SK-N-SH (cell line): Measurements from ENCODE around the gene FAM240B. TPM values are rescaled to one million over a fixed set of nuclear protein-coding genes. Genes with fewer than 3 reads are reported as not detected.

Source experiments
- CTCF ChIA-PET: fragments of 300-600, 350-600 bp; formaldehyde crosslinking; extraction: SDS; loops from one replicate; lab custom pipeline; 2021; lab: Yijun Ruan, JAX
- POLR2A ChIA-PET: fragments of 350-600 bp; sonication (Branson Sonifier 250); formaldehyde crosslinking; extraction: SDS; loops from one replicate; lab custom pipeline; 2020; ENCODE audit warnings: antibody characterized with exemption, inconsistent platforms; lab: Yijun Ruan, JAX
- DNase-seq: peaks from one replicate; pipeline ENCODE4 v3.0.0; 2012
- H2AFZ ChIP-seq: fragments of 200-600 bp; sonication (generic); 2 replicates; pipeline ENCODE4 v1.8.1; 2016; ENCODE audit warnings: antibody characterized with exemption, mild to moderate bottlenecking, low read depth
- H3F3A ChIP-seq: fragments of 200-600 bp; sonication (generic); replicated peaks from 2 replicates; pipeline ENCODE3; 2016; ENCODE audit warnings: antibody characterized with exemption, mild to moderate bottlenecking; ENCODE audit not compliant: insufficient read depth
- H3K27ac ChIP-seq, 2 experiments: fragments of 200-500 bp in 1 of 2; fragments of 200-600 bp in 1 of 2; sonication (Bioruptor generic) in 1 of 2; sonication (generic), shearing (Covaris generic) in 1 of 2; 2 replicates each; pipeline versions ENCODE4 v1.5.1 to v1.6.1; 2014 to 2016; ENCODE audit warnings: low read depth in 2 of 2, inconsistent platforms in 1 of 2, low read length in 1 of 2, mild to moderate bottlenecking in 1 of 2, mixed read lengths in 1 of 2
- H3K27me3 ChIP-seq: fragments of 200-600 bp; sonication (generic), shearing (Covaris generic); 2 replicates; pipeline ENCODE4 v1.6.1; 2016; ENCODE audit warnings: mixed run types; ENCODE audit not compliant: insufficient read depth
- H3K36me3 ChIP-seq, 2 experiments: fragments of 200-500 bp in 1 of 2; fragments of 200-600 bp in 1 of 2; sonication (Bioruptor generic) in 1 of 2; sonication (generic) in 1 of 2; replicated peaks in 1 of 2; 2 replicates each; pipeline versions ENCODE3 to v1.5.1; 2014 to 2016; ENCODE audit warnings: low read length in 1 of 2, mild to moderate bottlenecking in 1 of 2; ENCODE audit not compliant: insufficient read depth in 2 of 2, control insufficient read depth in 1 of 2
- H3K4me1 ChIP-seq, 2 experiments: fragments of 200-500 bp in 1 of 2; fragments of 200-600 bp in 1 of 2; sonication (Bioruptor generic) in 1 of 2; sonication (generic), shearing (Covaris generic) in 1 of 2; 2 replicates each; pipeline versions ENCODE4 v1.5.1 to v1.6.1; 2014 to 2016; ENCODE audit warnings: low read depth in 1 of 2, low read length in 1 of 2, mixed run types in 1 of 2; ENCODE audit not compliant: insufficient read depth in 2 of 2, control insufficient read depth in 1 of 2
- H3K4me2 ChIP-seq: fragments of 200-600 bp; sonication (generic), shearing (Covaris generic); 2 replicates; pipeline ENCODE4 v1.6.1; 2017; ENCODE audit warnings: mixed run types
- H3K4me3 ChIP-seq, 2 experiments: fragments of 200-500 bp in 1 of 2; fragments of 200-600 bp in 1 of 2; sonication (Bioruptor generic) in 1 of 2; sonication (generic), shearing (Covaris generic) in 1 of 2; 2 replicates each; pipeline versions ENCODE4 v1.5.1 to v1.8.1; 2014 to 2016; ENCODE audit warnings: low read depth in 2 of 2, inconsistent platforms in 1 of 2, low read length in 1 of 2, mild to moderate bottlenecking in 1 of 2, mixed read lengths in 1 of 2, moderate library complexity in 1 of 2
- H3K79me2 ChIP-seq: fragments of 200-600 bp; sonication (generic); 2 replicates; pipeline ENCODE4 v1.8.1; 2017; ENCODE audit warnings: mild to moderate bottlenecking; ENCODE audit not compliant: insufficient read depth
- H3K9ac ChIP-seq: fragments of 200-600 bp; sonication (generic); 2 replicates; pipeline ENCODE4 v1.6.1; 2017; ENCODE audit warnings: mixed run types
- H3K9me2 ChIP-seq: fragments of 200-600 bp; sonication (generic); 2 replicates; pipeline ENCODE4 v1.6.1; 2017; ENCODE audit warnings: mixed run types
- H3K9me3 ChIP-seq: fragments of 200-600 bp; sonication (generic); 2 replicates; pipeline ENCODE4 v1.6.1; 2017; ENCODE audit warnings: mixed run types, mild to moderate bottlenecking, moderate library complexity
- H4K20me1 ChIP-seq: fragments of 200-600 bp; sonication (generic); 2 replicates; pipeline ENCODE4 v1.6.1; 2017; ENCODE audit warnings: mild to moderate bottlenecking, mixed run types; ENCODE audit not compliant: insufficient read depth
- CHD2 ChIP-seq: fragments of 150-350 bp; IDR thresholded peaks from 2 replicates; pipeline ENCODE4 v1.6.1; 2018; ENCODE audit warnings: low read length; ENCODE audit not compliant: partially characterized antibody
- ELF1 ChIP-seq: IDR thresholded peaks from 2 replicates; pipeline ENCODE4 v1.4.0; 2012
- EP300 ChIP-seq, 2 experiments: IDR thresholded peaks; 2 replicates each; pipeline versions ENCODE4 v1.4.0 to v1.6.1; 2012; ENCODE audit warnings: borderline replicate concordance in 1 of 2, low read depth in 1 of 2, low read length in 1 of 2
- FOSL2 ChIP-seq: IDR thresholded peaks from 2 replicates; pipeline ENCODE4 v1.4.0; 2012; ENCODE audit warnings: low read depth, mild to moderate bottlenecking, moderate library complexity, borderline replicate concordance
- FOXJ3 ChIP-seq: sonication (generic); formaldehyde crosslinking; IDR thresholded peaks from 2 replicates; pipeline ENCODE4 v1.5.1; 2020; ENCODE audit warnings: mild to moderate bottlenecking, missing genetic modification reagents
- GATA2 ChIP-seq: sonication (generic); formaldehyde crosslinking; IDR thresholded peaks from 2 replicates; pipeline ENCODE4 v1.5.0; 2020; ENCODE audit warnings: mild to moderate bottlenecking, missing genetic modification reagents
- MAX ChIP-seq: IDR thresholded peaks from 2 replicates; pipeline ENCODE4 v1.4.0; 2012; ENCODE audit warnings: low read depth
- MXI1 ChIP-seq: IDR thresholded peaks from 2 replicates; pipeline ENCODE4 v1.6.1; 2012; ENCODE audit warnings: mild to moderate bottlenecking, low read depth, low read length, improper control_type of control experiment
- POLR2AphosphoS5 ChIP-seq: IDR thresholded peaks from 2 replicates; pipeline ENCODE4 v1.6.1; 2012; ENCODE audit warnings: low read depth, low read length
- RAD21 ChIP-seq: IDR thresholded peaks from 2 replicates; pipeline ENCODE4 v1.6.1; 2012; ENCODE audit warnings: mild to moderate bottlenecking, low read length
- RCOR1 ChIP-seq: fragments of 150-350 bp; IDR thresholded peaks from 2 replicates; pipeline ENCODE4 v1.6.1; 2017; ENCODE audit warnings: antibody characterized with exemption, low read length
- RFX5 ChIP-seq: IDR thresholded peaks from 2 replicates; pipeline ENCODE4 v1.6.1; 2012; ENCODE audit warnings: mild to moderate bottlenecking, improper control_type of control experiment, low read length
- SMC3 ChIP-seq: IDR thresholded peaks from 2 replicates; pipeline ENCODE4 v1.6.1; 2012; ENCODE audit warnings: low read depth, low read length, improper control_type of control experiment
- TCF12 ChIP-seq: IDR thresholded peaks from 2 replicates; pipeline ENCODE4 v1.4.0; 2012
- TEAD4 ChIP-seq: IDR thresholded peaks from 2 replicates; pipeline ENCODE4 v1.4.0; 2012; ENCODE audit warnings: mild to moderate bottlenecking, borderline replicate concordance; ENCODE audit not compliant: insufficient read depth
- WGBS: methylation state at CpG from one replicate; pipeline ENCODE4 v1.1.6; 2017; ENCODE audit warnings: low lambda C conversion rate; 5-methylcytosine and 5-hydroxymethylcytosine counted together
- polyA plus RNA-seq, 3 experiments: library from polyadenylated mRNA; depleted of rRNA; stranded (reverse); fragments of >200 nt; gene quantifications; 2 replicates each; pipeline ENCODE4 v1.2.3, GENCODE V29; 2012
- TF ChIP-seq, protein P1 (sequence below): IDR thresholded peaks from 2 replicates; pipeline ENCODE4 v1.6.1; 2012; ENCODE audit warnings: mild to moderate bottlenecking, low read depth, low read length, moderate library complexity

Gene FAM240B
- polyA plus RNA-seq, 1 of the 3 experiments (the other 2 are of a cell fraction): not detected

DNA sequence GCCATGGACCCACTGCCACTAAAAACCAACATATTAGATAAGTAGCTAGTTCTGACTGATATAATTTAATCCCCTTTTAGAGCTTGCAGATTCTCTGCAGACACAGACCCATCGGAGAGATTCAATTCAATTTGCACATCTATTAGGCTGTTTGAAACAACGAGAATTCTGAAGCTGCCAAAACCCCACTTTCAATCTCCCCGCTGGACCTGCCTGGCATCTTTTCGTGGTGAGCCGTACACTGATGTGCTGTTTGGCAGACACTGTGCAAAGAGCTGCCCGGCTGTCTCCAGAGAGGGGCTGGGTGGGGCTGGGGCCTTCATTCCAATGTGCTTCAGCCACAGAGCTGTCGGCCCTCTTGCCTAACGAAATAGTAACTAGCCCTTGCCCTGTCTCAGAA lies 42.1 kb upstream of the FAM240B start:
- no peak overlapping the region for H2AFZ ChIP-seq
- no peaks in the 10 kb centered on the region for H3K27me3 ChIP-seq
- H3K27ac ChIP-seq: peak overlapping the region in 1 of 2 experiments; percentile 99; a peak in 2 of 4 replicates
- H3F3A ChIP-seq: no peaks in the 10 kb centered on the region
- H3K79me2 ChIP-seq: no peaks in the 10 kb centered on the region
- no peaks in the 10 kb centered on the region for H4K20me1 ChIP-seq
- TF ChIP-seq RCOR1: peak; percentile 53; the same call in 1 of the 2 replicates
- no peak for TF ChIP-seq RFX5
- TF ChIP-seq POLR2AphosphoS5: no peak
- TF ChIP-seq TEAD4: no peak
- TF ChIP-seq RAD21: peak; percentile 39
- peak; percentile 8; the same call in 1 of the 2 replicates for TF ChIP-seq SMC3
- no peak for TF ChIP-seq ELF1
- TF ChIP-seq MXI1: 0 out of 2 replicates have a peak, but pooled peaks have one; percentile 22
- TF ChIP-seq GATA2 (CRISPR knock-in tag): peak; percentile 45; the same call in 1 of the 2 replicates
- TF ChIP-seq FOXJ3 (CRISPR knock-in tag): peak; percentile 59; the same call in 1 of the 2 replicates
- TF ChIP-seq CHD2: peak; percentile 28
- no peak for TF ChIP-seq TCF12
- peak in 1 of 2 experiments; percentile 79; a peak in 2 of 4 replicates for TF ChIP-seq EP300 (IDR thresholded peaks at IDR 0.05; ENCODE audit: borderline replicate concordance in 1 of 2, low read depth in 1 of 2, low read length in 1 of 2)
- no peak for TF ChIP-seq FOSL2
- TF ChIP-seq, protein P1, sequence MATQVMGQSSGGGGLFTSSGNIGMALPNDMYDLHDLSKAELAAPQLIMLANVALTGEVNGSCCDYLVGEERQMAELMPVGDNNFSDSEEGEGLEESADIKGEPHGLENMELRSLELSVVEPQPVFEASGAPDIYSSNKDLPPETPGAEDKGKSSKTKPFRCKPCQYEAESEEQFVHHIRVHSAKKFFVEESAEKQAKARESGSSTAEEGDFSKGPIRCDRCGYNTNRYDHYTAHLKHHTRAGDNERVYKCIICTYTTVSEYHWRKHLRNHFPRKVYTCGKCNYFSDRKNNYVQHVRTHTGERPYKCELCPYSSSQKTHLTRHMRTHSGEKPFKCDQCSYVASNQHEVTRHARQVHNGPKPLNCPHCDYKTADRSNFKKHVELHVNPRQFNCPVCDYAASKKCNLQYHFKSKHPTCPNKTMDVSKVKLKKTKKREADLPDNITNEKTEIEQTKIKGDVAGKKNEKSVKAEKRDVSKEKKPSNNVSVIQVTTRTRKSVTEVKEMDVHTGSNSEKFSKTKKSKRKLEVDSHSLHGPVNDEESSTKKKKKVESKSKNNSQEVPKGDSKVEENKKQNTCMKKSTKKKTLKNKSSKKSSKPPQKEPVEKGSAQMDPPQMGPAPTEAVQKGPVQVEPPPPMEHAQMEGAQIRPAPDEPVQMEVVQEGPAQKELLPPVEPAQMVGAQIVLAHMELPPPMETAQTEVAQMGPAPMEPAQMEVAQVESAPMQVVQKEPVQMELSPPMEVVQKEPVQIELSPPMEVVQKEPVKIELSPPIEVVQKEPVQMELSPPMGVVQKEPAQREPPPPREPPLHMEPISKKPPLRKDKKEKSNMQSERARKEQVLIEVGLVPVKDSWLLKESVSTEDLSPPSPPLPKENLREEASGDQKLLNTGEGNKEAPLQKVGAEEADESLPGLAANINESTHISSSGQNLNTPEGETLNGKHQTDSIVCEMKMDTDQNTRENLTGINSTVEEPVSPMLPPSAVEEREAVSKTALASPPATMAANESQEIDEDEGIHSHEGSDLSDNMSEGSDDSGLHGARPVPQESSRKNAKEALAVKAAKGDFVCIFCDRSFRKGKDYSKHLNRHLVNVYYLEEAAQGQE: no peak
- TF ChIP-seq MAX: no peak
- no peak overlapping the region for H3K4me3 ChIP-seq
- no peak overlapping the region for H3K9ac ChIP-seq
- H3K9me2 ChIP-seq: no peaks in the 10 kb centered on the region
- WGBS: 16% methylated on average over 8 of the region's 8 CpGs
- peaks cover 0 to 29% of the 10 kb centered on the region in 2 experiments; a peak in 2 of 4 replicates for H3K4me1 ChIP-seq
- no peaks in the 10 kb centered on the region for H3K36me3 ChIP-seq
- peak; percentile 75 for DNase-seq
- CTCF ChIA-PET: interaction anchor here (1.0 to 1.2 kb wide), 3 partner anchors 24 to 120 kb away, joined by 3 to 4 read pairs (median 3); no protein-coding TSS in a partner anchor
- H3K9me3 ChIP-seq: no peaks in the 10 kb centered on the region
- no peak overlapping the region for H3K4me2 ChIP-seq
- POLR2A ChIA-PET: interaction anchor here (0.6 to 1.4 kb wide), 3 partner anchors 9 to 142 kb away, joined by 3 to 7 read pairs (median 4); partner anchors contain the start of gene ANKRD18A
